C1 segment of cervical spinal cord (tissue), 14 donors: Measurements from ENCODE around the gene CERS4.
A peak's percentile ranks its signal among the peaks of the same experiment; 100 is the strongest.
"Not testable (repeated sequence)": the region's sequence is repeated elsewhere in the genome, so short reads cannot be mapped to it uniquely, and the experiment has no call there.

Experiments used
- DNase-seq, 14 donors: peaks; one replicate each; lab custom pipeline; 2025; lab: John Stamatoyannopoulos, UW

CERS4 gene

GRCh38 chr19:8209462-8210378 lies 550 bp downstream of the CERS4 start:
- DNase-seq: peak in 11 of 14 donors; percentile 37 to 86 (median 57)

DNA sequence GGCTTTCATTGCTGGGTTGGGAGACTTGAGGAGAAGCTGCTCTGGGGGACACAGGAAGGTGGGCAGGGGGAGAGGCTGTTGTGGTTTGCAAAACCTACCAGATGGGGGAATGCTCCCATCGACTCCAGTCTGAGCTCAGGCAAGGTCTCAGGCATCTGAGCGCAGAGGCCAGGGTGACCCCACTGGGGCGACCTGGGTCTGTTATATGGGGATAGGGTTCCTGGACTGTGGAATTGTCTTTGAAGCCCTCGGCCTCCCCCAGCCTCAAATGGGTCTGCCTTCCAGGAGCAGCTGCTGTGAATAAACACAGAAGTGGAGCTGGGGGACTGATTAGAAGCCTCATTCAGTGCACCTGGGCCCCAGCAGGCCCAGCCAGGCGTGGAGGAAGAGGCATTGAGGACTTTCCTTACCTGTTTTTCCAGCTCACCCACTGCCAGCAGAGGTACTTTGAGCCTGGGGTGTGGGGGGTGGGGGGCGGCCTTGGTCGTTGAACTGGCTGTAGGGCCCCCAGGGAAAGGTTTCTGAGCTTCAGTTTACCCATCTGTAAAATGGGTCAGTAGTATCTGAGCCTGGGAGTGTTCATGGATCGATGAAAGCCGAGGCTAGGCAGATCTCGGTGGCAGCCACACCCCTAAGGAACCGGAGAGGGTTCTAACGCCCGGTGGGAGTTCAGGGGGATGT lies 1.4 kb downstream of the CERS4 start:
- no peak for DNase-seq

- no peak for DNase-seq
These were observed 3.0 kb downstream of the CERS4 start for GRCh38 chr19:8212212-8212611.

DNA sequence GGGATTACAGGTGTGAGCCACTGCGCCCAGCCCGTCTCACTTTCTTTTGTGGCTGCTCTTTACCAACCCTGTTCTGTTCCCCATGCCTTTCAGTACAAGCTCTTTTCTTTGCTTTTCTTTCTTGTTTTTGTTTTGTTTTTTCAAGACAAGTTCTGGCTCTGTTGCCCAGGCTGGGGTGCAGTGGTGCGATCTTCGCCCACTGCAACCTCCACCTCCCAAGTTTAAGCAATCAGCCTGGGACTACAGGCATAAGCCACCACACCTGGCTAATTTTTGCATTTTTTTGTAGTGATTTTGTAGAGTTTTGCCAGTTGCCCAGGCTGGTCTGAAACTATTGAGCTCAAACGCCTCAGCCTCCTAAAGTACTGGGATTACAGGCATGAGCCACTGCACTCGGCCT lies 3.7 kb downstream of the CERS4 start:
- no peak for DNase-seq

DNA sequence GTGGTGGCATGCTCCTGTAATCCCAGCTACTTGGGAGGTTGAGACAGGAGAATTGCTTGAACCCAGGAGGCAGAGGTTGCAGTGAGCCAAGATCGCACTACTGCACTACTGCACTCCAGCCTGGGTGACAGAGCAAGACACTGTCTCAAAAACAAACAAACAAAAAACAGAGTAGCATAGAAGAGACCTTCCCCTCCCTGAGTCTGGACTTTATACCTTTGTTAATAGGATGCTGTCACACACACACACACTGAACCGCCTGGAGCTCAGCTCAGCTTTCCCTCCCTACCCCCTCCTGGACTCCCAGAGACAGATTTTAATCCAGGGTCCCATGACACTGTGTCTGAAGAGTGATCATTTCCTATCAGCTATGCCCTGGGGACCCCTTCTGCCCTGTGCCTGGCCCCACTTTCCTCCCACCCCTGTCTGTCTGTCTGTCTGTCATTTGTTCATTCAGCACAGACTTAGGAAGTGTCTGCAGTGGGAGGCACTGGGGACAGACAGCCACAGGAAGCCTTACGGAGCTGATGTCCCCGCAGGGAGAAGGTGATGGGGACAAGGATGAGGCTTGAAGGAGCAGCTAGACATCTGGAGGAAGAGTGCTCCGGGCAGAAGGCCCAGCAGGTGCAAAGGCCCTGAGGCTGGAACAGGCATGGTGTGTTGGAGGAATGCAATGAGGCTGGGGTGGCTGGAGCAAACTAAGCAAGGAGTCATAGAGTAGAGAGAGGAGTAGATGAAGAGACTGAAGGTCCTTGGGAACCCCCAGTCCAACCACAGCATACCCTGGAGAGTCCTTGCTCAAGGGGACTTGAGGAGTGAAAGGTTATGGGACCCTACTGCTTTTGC lies 4.9 kb downstream of the CERS4 start:
- no peak for DNase-seq

GRCh38 chr19:8214802-8215201 lies 5.6 kb downstream of the CERS4 start:
- no peak for DNase-seq

DNA sequence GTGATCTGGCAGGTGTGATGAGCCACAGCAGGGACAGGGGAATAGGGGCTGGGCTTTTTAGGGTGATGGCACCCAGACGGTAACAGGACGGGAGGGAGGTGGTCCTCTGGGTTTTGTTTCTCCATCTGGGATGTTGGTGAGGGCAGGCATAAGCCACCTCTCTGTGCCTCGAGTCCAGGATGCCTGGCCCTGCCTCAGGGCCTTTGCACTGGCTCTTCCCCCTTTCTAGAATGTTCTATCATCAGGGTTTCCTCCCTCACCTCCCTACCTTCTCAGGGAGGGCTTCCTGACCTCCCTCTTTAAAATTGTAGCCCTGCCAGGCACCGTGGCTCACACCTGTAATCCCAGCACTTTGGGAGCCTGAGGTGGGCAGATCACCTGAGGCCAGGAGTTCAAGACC lies 6.6 kb downstream of the CERS4 start:
- DNase-seq: no peak

GRCh38 chr19:8216357-8216756 lies 7.2 kb downstream of the CERS4 start:
- no peak for DNase-seq

DNA sequence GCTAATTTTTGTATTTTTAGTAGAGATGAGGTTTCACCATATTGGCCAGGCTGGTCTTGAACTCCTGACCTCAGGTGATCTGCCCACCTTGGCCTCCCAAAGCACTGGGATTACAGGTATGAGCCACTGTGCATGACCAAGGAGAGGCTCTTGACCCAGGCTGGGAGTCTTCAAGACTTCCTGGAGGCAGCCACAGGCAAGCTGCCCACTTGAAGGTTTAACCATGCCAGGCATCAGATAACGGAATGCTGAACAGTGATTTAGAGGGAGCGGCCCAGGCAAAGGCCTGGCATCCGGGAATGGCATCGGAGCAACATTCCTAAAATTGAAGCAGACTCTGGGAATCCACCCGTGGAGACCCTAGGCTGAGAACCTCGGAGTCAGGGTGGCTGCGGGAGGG lies 9.0 kb downstream of the CERS4 start:
- DNase-seq: peak in 1 of 14 donors; percentile 23

GRCh38 chr19:8220481-8220880 lies 11.3 kb downstream of the CERS4 start:
- DNase-seq: peak in 1 of 14 donors; percentile 12

DNA sequence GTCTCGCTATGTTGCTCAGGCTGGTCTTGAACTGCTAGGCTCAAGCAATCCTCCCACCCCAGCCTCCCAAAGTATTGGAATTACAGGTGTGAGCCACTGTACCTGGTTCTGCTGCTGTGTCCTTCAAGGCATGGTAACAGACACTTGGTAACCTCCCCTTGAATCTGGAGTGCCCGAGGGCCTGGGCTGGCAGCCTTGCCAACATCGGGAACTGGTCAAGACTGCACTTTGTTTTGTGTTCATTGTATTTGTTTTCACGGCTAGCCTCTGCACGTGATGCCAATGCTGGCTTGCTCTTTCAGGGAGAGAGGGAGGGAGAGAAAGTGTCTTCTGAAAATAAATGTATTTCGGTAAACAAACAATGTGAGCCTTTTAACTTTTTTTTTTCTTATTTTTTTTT lies 12.0 kb downstream of the CERS4 start:
- peak in 12 of 14 donors; percentile 7 to 69 (median 36) for DNase-seq

- DNase-seq: not testable (repeated sequence)
These were observed 14.3 kb downstream of the CERS4 start for GRCh38 chr19:8223442-8223841.

DNA sequence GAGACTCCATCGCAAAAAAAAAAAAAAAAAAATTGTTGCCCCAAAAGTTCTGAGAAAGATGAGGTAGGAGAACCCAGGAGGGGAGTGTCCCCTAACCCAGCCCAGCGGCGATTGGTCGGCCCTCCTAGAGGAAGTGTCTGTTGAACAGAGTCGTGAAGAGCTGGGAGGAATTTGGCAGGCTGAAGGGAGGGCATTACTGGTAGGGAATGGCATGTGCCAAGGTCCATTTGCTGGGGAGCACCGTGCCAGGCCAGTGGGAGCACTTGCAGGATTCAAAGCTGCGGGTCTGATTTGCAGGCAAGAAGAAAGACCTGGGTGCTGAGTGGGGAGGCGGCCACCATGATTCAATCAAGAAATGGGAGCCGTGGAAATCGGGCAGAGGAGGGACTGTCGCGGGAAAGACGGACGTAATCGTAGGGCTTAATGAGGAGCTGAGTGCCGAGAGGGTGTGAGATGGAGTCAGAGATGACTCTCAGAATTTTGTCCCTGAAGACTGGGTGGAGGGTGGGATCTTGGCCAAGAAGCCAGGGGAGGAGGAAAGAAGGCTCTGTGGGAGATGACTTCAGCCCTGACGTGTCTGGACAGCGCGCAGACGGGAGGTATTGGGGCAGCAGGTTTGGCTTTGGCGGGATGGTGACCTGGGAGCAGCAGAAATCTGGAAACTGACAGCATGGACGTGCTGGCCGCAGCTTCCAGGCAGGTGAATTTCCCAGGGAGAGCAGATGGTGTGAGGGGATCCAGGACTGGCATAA lies 15.4 kb downstream of the CERS4 start:
- DNase-seq: peak in 4 of 14 donors; percentile 2 to 95 (median 16)

DNA sequence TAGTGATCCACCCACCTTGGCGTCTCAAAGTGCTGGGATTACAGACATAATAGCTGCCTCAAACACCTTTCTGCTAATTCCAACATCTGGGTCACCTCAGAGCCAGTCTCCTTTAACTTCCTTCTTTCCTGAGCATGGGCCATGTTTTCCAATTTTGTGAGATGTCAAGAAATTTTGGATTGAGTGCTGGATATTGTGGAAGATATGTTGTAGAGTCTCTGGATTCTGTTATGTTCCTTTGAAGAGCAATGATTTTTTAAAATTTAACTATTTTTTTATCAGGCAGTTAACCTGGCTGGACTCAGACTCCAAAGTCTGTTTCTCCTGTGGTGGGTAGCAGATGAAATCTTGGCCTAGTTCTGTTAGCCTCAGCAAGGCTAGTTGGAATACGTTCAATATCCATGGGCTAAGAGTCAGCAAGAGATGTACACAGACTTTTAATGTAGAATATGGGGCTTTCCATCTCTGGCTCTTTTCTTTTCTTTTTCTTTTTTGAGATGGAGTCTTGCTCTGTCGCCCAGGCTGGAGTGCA lies 22.0 kb downstream of the CERS4 start:
- DNase-seq: no peak

DNA sequence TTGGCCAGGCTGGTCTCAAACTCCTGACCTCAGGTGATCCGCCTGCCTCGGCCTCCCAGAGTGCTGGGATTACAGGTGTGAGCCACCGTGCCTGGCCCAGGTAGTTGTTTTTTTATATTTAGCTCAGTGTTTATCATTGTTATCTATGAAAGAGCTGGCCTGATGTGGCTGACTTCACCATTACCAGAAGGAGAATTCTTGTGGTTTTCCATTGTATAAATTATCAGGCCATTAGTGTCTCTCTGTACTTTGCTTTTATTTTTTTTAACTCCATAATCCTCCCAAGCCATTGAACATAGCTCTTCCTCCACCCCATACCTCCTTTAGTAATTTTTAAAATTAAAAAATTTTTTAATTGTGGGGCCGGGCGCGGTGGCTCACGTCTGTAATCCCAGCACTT lies 24.2 kb downstream of the CERS4 start:
- no peak for DNase-seq

DNA sequence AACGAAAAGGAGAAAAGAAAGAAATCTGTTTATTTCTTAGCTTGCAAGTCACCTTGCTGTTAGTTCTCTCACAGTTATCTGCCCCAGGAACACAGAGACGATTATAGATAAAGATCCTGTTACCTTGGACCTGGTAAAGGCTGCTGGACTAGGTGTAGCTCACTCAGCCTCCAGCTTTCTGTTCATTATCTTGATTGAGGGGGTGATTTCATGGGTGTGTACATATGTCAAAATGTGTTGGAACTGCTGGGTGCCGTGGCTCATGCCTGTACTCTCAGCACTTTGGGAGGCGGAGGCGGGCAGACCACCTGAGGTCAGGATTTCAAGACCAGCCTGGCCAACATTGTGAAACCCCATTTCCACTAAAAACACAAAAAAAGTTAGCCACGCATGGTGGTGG lies 27.9 kb downstream of the CERS4 start:
- no peak for DNase-seq

- no peak for DNase-seq
These were observed 29.1 kb downstream of the CERS4 start for GRCh38 chr19:8238251-8238650.

DNA sequence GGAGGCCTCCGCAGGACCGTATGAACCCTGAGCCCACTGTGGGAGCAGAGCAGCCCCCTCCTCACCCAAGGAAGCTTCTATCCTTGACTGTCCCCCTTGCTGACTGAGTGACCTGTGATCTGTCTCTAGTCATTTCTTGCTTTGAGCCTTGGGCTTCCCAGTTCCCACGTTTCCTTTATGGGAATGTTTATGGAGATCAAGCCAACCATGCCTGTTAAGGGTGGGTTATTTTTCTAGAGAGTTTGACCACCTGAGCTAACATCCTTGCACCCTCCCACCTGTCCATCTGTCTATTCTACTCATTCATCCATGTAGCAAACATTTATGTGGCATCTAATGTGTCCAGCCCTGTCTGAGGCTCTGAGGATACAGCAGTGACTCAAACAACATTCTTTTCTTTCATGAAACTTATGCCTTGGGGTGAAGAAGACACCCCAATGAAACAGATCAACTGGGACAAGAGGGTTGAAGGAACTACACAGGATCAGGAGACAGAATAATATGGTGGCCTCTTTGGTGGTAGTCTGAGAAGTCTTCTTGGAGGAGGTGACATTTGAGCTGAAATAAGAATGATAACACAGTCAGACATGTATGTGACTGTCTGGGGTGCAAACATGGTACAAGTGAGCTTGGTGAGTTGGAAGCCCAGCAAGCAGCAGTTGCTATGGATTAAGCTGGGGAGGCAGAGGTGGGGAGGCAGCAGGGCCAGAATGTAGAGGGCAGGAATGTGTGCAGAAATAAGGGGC lies 30.5 kb downstream of the CERS4 start:
- DNase-seq: peak in 1 of 14 donors; percentile 7

DNA sequence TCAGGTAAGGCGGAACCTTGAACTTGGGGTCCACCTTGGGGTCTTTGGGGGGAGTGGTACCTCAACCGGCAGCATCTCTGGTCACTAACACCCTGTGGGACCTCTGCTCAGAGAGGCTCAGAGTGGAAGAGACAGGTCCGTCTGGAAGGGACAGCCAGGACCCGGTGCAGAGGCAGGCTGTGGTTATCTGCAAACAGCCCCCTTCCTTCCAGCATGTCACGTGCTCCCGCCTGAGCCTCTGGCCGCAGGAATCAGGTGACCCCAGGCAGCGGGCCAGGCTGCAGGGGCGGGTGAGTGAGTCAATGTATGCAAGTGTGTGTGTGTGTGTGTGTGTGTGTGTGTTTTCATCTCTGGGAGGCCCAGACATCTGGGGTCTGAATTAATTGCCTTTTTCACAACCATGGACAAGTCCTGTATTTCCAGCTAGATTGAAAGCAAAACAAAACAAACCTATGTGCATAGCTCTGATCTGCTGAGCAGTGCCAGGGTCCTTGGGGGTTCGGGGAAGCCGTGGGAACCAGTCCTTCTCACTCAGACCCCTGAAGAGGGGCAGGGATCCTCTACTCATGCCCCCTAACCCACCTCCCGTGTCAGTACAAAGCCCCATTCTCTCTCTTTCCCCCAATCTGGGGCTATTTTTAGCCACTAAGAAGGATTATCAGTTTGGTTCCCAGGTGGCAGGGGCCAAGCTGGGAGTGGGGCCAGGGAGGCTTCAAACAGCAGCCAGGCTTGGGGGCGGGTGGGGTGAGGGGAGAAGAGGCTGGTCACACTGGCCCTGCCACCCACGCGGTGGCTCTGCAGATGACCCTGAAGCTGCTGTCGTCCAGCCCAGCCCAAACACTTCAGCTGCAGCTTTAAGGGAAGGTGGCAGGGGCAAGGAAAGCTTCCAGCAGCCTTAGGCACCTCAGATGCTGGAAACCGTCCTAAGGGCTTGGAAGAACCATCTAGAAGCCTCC lies 31.4 kb downstream of the CERS4 start:
- DNase-seq: peak in 13 of 14 donors; percentile 9 to 93 (median 77)
